Raji (cell line): ENCODE data around the gene PRM3.

Experiments
- POLR2A ChIP-seq: IDR thresholded peaks from 2 replicates; pipeline ENCODE4 v1.6.1; 2011; ENCODE audit warnings: low read depth, low read length, control low read depth; ENCODE audit not compliant: insufficient read depth

The PRM3 gene

GRCh38 chr16:11257131-11257938 is 16.1 kb downstream of the PRM3 start:
- peak; percentile 26; the same call in 1 of the 2 replicates for TF ChIP-seq POLR2A

DNA sequence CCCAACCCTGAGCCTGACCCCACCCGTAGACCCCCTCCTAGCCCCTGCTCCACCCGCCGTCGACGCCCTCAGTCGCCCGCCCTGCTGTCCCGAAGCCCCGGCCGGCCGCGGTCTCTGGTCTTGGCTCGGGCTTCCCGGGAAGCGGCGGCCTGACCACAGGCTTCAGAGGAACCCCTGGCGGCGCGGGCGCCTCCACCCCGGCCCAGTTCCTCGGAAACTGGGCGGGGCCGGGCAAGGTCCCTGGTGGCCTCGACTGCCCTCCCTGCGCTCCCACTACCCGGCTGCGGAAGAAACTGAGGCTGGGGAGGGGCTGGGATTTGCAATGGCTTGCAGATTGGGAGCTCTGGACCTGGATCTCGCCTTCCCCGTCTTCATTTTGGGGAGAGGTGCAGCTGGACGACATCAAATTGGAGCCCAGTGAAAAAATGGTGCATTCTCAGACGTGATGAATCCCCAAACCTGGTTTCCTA is 16.7 kb downstream of the PRM3 start:
- no peak for TF ChIP-seq POLR2A

- TF ChIP-seq POLR2A: peak; percentile 94
These were observed 17.4 kb downstream of the PRM3 start, which contains the start of gene SOCS1 for GRCh38 chr16:11255737-11256660. Gene SOCS1 (minus strand): TSS chr16:11256204. CDS start chr16:11255478, 726 bp downstream.

GRCh38 chr16:11254913-11255736 is 18.3 kb downstream of the PRM3 start:
- TF ChIP-seq POLR2A: no peak

GRCh38 chr16:11253995-11254912 is 19.2 kb downstream of the PRM3 start:
- peak; percentile 60 for TF ChIP-seq POLR2A

DNA sequence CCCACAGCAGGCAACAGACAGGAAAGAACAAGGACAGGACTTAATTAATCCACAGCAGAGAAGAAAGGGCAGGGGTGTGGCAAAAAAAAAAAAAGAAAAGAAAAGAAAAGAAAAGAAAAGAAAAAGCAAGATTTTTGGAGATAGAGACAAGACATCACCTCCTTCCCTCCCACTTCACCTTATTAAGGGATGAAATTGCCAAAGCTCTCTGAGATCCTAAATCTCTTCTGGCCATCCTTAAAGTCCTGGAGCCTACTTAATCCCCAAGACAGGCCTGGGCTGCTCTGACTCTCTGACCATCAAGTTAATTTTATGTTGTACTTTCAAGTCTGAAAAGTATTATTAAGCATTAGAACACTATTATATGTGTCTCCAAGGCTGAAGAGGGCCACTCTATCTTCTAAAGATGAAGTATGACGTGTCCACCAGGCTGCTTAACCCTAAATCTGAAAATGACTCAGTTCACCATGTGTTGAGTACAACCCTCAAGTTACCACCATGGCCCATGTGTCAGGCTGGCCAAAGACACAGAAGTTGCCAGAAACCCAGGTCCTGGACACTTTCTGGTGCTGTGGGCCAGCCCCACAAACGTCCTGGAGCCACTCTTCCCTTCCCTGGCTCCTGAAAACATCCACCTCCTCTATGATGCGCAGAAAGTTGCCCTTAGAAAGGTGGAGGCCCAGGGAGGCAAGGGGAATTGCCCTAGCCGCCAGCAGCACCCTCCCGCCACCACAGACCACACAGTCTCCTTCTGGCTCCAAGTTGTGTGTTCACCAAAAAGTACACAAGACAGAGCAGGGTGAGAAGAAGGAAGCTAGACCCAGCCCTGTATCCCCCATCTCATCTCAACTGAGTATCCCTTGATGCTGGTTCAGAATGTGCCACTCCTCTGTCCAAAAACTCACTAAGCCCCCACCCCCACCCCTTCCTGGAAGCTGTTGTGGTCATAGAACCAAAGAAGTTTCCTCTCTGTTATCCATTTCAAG is 20.1 kb downstream of the PRM3 start:
- no peak; the same call in none of the 2 replicates for TF ChIP-seq POLR2A

DNA sequence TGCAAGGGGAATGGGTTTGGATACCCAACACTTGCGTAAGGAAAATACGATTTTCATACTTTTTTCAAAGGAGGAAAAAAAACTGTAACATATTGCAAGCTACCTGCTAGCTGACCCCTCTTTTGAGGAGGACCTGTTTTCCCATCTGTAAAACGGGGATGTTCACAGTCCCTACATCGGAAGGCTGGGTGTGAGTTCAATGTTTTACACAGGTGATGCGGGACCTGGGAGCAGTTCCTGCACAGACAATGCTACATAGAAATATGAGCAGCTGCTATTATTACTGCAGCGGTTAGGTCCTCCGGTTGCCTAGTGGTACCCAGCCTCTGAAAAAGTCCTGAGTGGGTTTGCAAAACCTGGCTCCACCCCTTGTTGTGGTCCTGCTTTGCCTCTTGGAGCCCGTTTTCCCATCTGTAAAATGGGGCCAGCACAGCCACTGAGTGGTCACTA is 20.9 kb downstream of the PRM3 start:
- no peak for TF ChIP-seq POLR2A

DNA sequence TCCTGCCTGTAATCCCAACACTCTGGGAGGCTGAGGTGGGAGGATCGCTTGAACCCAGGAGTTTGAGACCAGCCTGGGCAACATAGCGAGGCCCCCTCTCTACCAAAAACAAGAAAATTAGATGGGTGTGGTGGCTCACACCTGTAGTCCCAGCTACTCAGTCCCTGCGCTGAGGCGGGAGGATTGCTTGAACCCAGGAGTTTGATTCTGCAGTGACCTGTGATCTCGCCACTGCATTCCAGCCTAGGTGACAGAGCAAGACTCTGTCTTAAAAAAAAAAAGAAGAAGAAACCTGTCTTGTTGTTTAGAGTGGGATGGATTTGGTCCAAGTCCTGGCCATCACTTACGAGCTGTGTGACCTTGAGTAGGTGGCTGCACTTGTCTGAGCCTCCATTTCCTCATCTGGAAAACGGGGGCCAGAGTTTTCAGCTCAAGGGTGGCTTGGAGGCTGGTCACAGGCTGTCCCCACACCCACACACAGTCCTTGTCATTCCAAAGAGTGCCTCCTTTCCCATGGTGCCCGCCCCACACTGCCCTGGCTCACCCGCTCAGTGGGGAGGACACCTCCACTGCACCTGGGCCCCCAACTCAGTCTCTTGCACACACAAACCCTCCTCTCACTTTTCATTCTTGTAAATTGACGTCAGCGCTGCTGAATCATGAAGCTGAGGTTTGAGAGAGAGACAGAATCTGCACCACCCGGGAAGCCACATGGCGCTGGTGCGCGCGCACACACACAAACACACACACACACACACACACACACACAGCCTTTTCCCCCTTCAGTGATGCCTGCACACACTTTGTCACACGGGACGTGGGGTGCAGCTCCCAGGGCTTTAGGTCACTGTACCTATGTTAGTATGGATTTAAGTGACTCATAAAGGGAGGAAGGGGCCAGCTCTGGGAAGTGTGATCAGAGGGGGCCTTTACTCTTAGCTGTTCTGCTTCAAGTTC is 21.6 kb downstream of the PRM3 start:
- TF ChIP-seq POLR2A: peak; percentile 42

- TF ChIP-seq POLR2A: no peak; the same call in 1 of the 2 replicates
These were observed 22.5 kb downstream of the PRM3 start for GRCh38 chr16:11250786-11251524.

DNA sequence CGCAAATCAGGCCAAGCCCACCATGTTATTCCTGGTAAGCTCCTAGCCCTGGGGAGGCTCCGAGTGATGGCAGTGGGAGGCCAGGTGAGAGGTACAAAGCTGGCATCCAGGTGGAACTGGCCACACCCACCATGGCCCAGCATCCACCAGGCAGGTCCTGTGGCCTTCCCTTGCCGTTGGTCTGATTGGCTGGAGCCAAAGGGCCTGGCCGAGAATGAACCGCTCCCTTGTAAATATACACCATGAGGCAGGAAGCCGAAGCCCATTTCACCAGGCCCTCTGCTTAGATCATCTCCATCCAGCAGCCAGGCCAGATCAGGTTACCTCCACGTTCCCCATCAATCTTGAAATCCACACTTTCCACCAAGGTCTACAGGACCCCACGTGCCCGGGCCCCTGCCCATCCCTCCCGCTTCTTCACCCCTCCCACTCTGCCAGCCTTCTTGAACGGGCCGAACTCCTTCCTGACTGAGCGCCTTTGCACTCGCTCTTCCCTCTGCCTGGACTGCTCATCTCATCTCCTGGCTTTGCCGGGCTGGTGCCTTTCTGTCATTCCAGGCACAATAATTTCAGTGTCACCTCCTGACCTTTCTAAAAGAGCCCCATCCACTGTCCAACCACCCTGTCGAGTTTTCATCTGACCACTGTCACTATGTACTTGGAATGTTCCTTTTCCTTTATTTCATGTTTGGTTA is 23.2 kb downstream of the PRM3 start:
- TF ChIP-seq POLR2A: peak; percentile 48; the same call in 1 of the 2 replicates
